Smooth muscle cell (in vitro differentiated cells): ENCODE data around the gene TBX10. TPM values are rescaled to one million over a fixed set of nuclear protein-coding genes. Genes with fewer than 3 reads are reported as not detected.
"Not testable (repeated sequence)": the region's sequence is repeated elsewhere in the genome, so short reads cannot be mapped to it uniquely, and the experiment has no call there.

Experiments used
- DNase-seq: peaks from one replicate; lab custom pipeline; 2025; ENCODE audit not compliant: unreplicated experiment; lab: John Stamatoyannopoulos, UW
- H2AFZ ChIP-seq: fragments of 200-600 bp; sonication (generic); 2 replicates; pipeline ENCODE4 v1.6.0; 2016; ENCODE audit warnings: antibody characterized with exemption, low read depth, mild to moderate bottlenecking
- H3F3A ChIP-seq: fragments of 200-600 bp; sonication (generic); 2 replicates; pipeline ENCODE4 v1.6.0; 2017; ENCODE audit warnings: antibody characterized with exemption, low read depth
- H3K27ac ChIP-seq: fragments of 200-600 bp; sonication (generic); 2 replicates; pipeline ENCODE4 v1.5.1; 2016; ENCODE audit warnings: low read depth, mild to moderate bottlenecking
- H3K27me3 ChIP-seq: fragments of 200-600 bp; sonication (generic); 2 replicates; pipeline ENCODE4 v1.6.1; 2016; ENCODE audit warnings: low read depth, mild to moderate bottlenecking
- H3K36me3 ChIP-seq: fragments of 200-600 bp; sonication (generic); 2 replicates; pipeline ENCODE4 v1.5.1; 2016; ENCODE audit warnings: low read depth
- H3K4me1 ChIP-seq: fragments of 200-600 bp; sonication (generic); 2 replicates; pipeline ENCODE4 v1.5.1; 2016; ENCODE audit warnings: low read depth
- H3K4me2 ChIP-seq: fragments of 200-600 bp; sonication (generic); 2 replicates; pipeline ENCODE4 v1.6.0; 2016; ENCODE audit warnings: mild to moderate bottlenecking
- H3K4me3 ChIP-seq: fragments of 200-600 bp; sonication (generic); 2 replicates; pipeline ENCODE4 v1.5.1; 2016; ENCODE audit warnings: mild to moderate bottlenecking
- H3K79me2 ChIP-seq: fragments of 200-600 bp; sonication (generic); 2 replicates; pipeline ENCODE4 v1.6.0; 2016; ENCODE audit warnings: low read depth, mild to moderate bottlenecking
- H3K9ac ChIP-seq: fragments of 200-600 bp; sonication (generic); 2 replicates; pipeline ENCODE4 v1.6.0; 2016; ENCODE audit warnings: low read depth
- H3K9me3 ChIP-seq: fragments of 200-600 bp; sonication (generic); replicated peaks from 2 replicates; pipeline ENCODE4 v1.5.1; 2016; ENCODE audit warnings: low read depth
- H4K20me1 ChIP-seq: fragments of 200-600 bp; sonication (generic); 2 replicates; pipeline ENCODE4 v1.6.0; 2016; ENCODE audit warnings: low read depth
- WGBS: methylation state at CpG from one replicate; pipeline ENCODE4 v1.1.7; 2016; ENCODE audit warnings: low lambda C conversion rate; 5-methylcytosine and 5-hydroxymethylcytosine counted together
- polyA plus RNA-seq: library from polyadenylated mRNA; unstranded; fragments of >200 nt; fragmentation: Nextera tagmentation; extraction: Ambion mirVana; gene quantifications from 2 replicates; pipeline ENCODE4 v1.2.1, GENCODE V29; 2016
- total RNA-seq: library from RNA; depleted of rRNA; stranded (reverse); fragments of >200 nt; gene quantifications from 2 replicates; pipeline ENCODE4 v1.2.3, GENCODE V29; 2014
- TF ChIP-seq, protein P1 (sequence below): fragments of 200-600 bp; sonication (generic); IDR thresholded peaks from 2 replicates; pipeline ENCODE4 v1.5.1; 2017; ENCODE audit warnings: borderline replicate concordance, mild to moderate bottlenecking, antibody characterized with exemption; ENCODE audit not compliant: insufficient read depth, poor library complexity, severe bottlenecking

Gene TBX10
- total and polyA plus RNA-seq, 2 experiments from 2014 or later = not detected

GRCh38 chr11:67596753-67597300 lies 42.7 kb downstream of the TBX10 start:
- Histone ChIP-seq H4K20me1 (no peaks in the 10 kb centered on the region), H3K9me3 (no peaks in the 10 kb centered on the region), H3K79me2 (no peaks in the 10 kb centered on the region), H2AFZ (no peak overlapping the region), H3K4me2 (no peak overlapping the region), H3K9ac (no peak overlapping the region), H3F3A (no peaks in the 10 kb centered on the region), H3K27me3 (no peaks in the 10 kb centered on the region), H3K36me3 (no peaks in the 10 kb centered on the region), H3K4me1 (no peaks in the 10 kb centered on the region), H3K4me3 (no peak overlapping the region), H3K27ac (no peak overlapping the region)
- TF ChIP-seq, protein P1, sequence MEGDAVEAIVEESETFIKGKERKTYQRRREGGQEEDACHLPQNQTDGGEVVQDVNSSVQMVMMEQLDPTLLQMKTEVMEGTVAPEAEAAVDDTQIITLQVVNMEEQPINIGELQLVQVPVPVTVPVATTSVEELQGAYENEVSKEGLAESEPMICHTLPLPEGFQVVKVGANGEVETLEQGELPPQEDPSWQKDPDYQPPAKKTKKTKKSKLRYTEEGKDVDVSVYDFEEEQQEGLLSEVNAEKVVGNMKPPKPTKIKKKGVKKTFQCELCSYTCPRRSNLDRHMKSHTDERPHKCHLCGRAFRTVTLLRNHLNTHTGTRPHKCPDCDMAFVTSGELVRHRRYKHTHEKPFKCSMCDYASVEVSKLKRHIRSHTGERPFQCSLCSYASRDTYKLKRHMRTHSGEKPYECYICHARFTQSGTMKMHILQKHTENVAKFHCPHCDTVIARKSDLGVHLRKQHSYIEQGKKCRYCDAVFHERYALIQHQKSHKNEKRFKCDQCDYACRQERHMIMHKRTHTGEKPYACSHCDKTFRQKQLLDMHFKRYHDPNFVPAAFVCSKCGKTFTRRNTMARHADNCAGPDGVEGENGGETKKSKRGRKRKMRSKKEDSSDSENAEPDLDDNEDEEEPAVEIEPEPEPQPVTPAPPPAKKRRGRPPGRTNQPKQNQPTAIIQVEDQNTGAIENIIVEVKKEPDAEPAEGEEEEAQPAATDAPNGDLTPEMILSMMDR = no peak
- DNase-seq = no peak
- 83% methylated on average over 1 of the region's 1 CpG for WGBS

DNA sequence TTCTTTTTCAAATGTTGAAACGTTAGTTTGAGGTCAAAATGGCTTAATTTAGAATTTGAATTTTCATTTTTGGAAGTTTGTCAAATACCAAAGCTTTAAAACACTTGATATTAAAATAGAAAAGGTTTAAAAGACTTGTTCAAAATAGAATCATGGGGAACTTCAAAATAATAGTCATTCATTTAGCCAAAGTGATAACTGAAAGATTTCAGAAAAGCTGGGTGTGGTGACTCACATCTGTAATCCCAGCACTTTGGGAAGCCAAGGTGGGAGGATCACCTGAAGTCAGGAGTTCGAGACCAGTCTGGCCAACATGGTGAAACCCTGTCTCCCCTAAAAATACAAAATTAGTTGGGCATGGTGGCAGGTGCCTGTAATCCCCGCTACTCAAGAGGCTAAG lies 45.1 kb downstream of the TBX10 start:
- no peak overlapping the region for H3K4me3 ChIP-seq
- H4K20me1 ChIP-seq = no peaks in the 10 kb centered on the region
- no peak overlapping the region for H3K4me2 ChIP-seq
- no peaks in the 10 kb centered on the region for H3K79me2 ChIP-seq
- no peak overlapping the region for H3K27ac ChIP-seq
- TF ChIP-seq, protein P1 = no peak
- WGBS = 84% methylated on average over 3 of the region's 3 CpGs
- H3F3A ChIP-seq = no peaks in the 10 kb centered on the region
- H3K4me1 ChIP-seq = no peaks in the 10 kb centered on the region
- H3K27me3 ChIP-seq = no peaks in the 10 kb centered on the region
- DNase-seq = no peak
- no peak overlapping the region for H3K9ac ChIP-seq
- no peaks in the 10 kb centered on the region for H3K36me3 ChIP-seq
- H3K9me3 ChIP-seq = no peaks in the 10 kb centered on the region
- H2AFZ ChIP-seq = no peak overlapping the region

DNA sequence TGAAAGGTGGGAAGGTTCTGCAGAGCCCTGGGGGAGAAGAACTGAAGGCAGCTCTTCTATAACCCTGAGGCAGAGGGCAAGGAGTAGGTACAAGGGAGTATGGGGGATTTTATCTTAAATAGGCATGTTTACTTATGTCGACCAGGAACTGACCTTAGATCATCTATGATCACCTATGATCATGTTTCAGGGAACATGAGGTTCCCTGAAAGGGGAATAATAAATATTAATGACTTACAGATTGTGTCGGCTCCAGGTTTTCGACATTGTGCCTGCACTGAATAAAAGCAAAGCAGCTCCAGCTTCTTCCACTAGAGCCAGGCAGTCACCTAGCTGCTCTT lies 46.0 kb downstream of the TBX10 start:
- Histone ChIP-seq H4K20me1 (no peaks in the 10 kb centered on the region), H3K27me3 (no peaks in the 10 kb centered on the region), H3K4me3 (no peak overlapping the region), H3K79me2 (no peaks in the 10 kb centered on the region), H3K4me2 (no peak overlapping the region), H3K9ac (no peak overlapping the region), H2AFZ (no peak overlapping the region), H3K9me3 (no peaks in the 10 kb centered on the region), H3K4me1 (no peaks in the 10 kb centered on the region), H3F3A (peaks cover under 1% of the 10 kb centered on the region), H3K36me3 (no peaks in the 10 kb centered on the region), H3K27ac (no peak overlapping the region)
- no peak for DNase-seq
- 80% methylated on average over 3 of the region's 3 CpGs for WGBS
- TF ChIP-seq, protein P1 = no peak

- TF ChIP-seq, protein P1 = no peak
- H3F3A ChIP-seq = peaks cover 6% of the 10 kb centered on the region
- DNase-seq = no peak
- no peak overlapping the region for H3K4me2 ChIP-seq
- no peak overlapping the region for H3K4me3 ChIP-seq
- no peak overlapping the region for H3K27ac ChIP-seq
- no peaks in the 10 kb centered on the region for H3K9me3 ChIP-seq
- H3K36me3 ChIP-seq = no peaks in the 10 kb centered on the region
- no peaks in the 10 kb centered on the region for H3K79me2 ChIP-seq
- 77% methylated on average over 12 of the region's 12 CpGs for WGBS
- H3K27me3 ChIP-seq = no peaks in the 10 kb centered on the region
- H3K9ac ChIP-seq = no peak overlapping the region
- H2AFZ ChIP-seq = no peak overlapping the region
- no peaks in the 10 kb centered on the region for H4K20me1 ChIP-seq
- H3K4me1 ChIP-seq = no peaks in the 10 kb centered on the region
These were observed 46.5 kb downstream of the TBX10 start for GRCh38 chr11:67592880-67593564.

- not testable (repeated sequence) for H3K27me3 ChIP-seq, H3K4me1 ChIP-seq, H3K4me2 ChIP-seq, H3K9ac ChIP-seq, H3K27ac ChIP-seq, H2AFZ ChIP-seq, H3K36me3 ChIP-seq, H3K9me3 ChIP-seq, DNase-seq, H3K4me3 ChIP-seq
- Histone ChIP-seq H3K79me2 (peaks cover 16% of the 10 kb centered on the region), H4K20me1 (peaks cover 29% of the 10 kb centered on the region), H3F3A (peaks cover 12% of the 10 kb centered on the region)
- WGBS = 94% methylated on average over 11 of the region's 11 CpGs
These were observed 50.6 kb downstream of the TBX10 start for GRCh38 chr11:67588899-67589415.
